ENCODE data around the gene ST6GALNAC2. TPM values are rescaled to one million over a fixed set of nuclear protein-coding genes. Genes with fewer than 3 reads are reported as not detected.

ST6GALNAC2 gene
- total and polyA plus RNA-seq, 10 of the 15 experiments (the other 5 are each of a cell fraction or from before 2014, with no cell fraction given) = 0.08 to 0.41 (median 0.23) TPM; not detected in 6

DNA sequence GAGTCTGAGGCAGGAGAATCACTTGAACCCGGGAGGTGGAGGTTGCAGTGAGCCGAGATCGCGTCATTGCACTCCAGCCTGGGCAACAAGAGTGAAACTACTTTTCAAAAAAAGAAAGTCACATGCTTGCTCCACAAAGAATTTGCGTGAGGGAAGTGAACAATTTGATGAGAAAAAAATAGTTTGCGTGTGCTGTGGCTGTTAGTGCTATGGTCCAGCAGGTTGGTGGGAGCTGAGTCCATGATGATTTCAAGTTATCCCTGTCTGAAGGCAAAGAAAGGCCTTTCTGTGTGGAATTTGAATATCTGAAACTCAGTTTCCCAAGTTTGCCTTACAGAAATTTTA is 24.8 kb downstream of the ST6GALNAC2 start (continued):
- TF ChIP-seq CEBPB (IDR thresholded peaks at IDR 0.05; ENCODE audit: borderline replicate concordance in 1 of 2, low read depth in 2 of 2, low read length in 2 of 2) = no peak
- TF ChIP-seq EP300 (IDR thresholded peaks at IDR 0.05; ENCODE audit: borderline replicate concordance in 1 of 2, control insufficient read depth in 1 of 2, low read depth in 2 of 2, low read length in 2 of 2) = peak in 1 of 2 experiments; percentile 32; a peak in 1 of 4 replicates
- TF ChIP-seq TBL1XR1 (IDR thresholded peaks at IDR 0.05; ENCODE audit: low read depth, low read length) = no peak
- TF ChIP-seq NBN (IDR thresholded peaks at IDR 0.05) = 0 out of 2 replicates have a peak, but pooled peaks have one; percentile 34
- no peak for TF ChIP-seq CHD2 (IDR thresholded peaks at IDR 0.05; ENCODE audit: borderline replicate concordance, low read depth, low read length)
- 0 out of 2 replicates have a peak, but pooled peaks have one; percentile 10 for TF ChIP-seq CREB1 (IDR thresholded peaks at IDR 0.05; ENCODE audit: low read depth)
- no peak for TF ChIP-seq HDAC6 (IDR thresholded peaks at IDR 0.05; ENCODE audit: unreplicated experiment)
- TF ChIP-seq NFXL1 (IDR thresholded peaks at IDR 0.05; ENCODE audit: borderline replicate concordance) = no peak
- no peak for TF ChIP-seq ESRRA (IDR thresholded peaks at IDR 0.05; ENCODE audit: low read length)
- TF ChIP-seq, protein P1, sequence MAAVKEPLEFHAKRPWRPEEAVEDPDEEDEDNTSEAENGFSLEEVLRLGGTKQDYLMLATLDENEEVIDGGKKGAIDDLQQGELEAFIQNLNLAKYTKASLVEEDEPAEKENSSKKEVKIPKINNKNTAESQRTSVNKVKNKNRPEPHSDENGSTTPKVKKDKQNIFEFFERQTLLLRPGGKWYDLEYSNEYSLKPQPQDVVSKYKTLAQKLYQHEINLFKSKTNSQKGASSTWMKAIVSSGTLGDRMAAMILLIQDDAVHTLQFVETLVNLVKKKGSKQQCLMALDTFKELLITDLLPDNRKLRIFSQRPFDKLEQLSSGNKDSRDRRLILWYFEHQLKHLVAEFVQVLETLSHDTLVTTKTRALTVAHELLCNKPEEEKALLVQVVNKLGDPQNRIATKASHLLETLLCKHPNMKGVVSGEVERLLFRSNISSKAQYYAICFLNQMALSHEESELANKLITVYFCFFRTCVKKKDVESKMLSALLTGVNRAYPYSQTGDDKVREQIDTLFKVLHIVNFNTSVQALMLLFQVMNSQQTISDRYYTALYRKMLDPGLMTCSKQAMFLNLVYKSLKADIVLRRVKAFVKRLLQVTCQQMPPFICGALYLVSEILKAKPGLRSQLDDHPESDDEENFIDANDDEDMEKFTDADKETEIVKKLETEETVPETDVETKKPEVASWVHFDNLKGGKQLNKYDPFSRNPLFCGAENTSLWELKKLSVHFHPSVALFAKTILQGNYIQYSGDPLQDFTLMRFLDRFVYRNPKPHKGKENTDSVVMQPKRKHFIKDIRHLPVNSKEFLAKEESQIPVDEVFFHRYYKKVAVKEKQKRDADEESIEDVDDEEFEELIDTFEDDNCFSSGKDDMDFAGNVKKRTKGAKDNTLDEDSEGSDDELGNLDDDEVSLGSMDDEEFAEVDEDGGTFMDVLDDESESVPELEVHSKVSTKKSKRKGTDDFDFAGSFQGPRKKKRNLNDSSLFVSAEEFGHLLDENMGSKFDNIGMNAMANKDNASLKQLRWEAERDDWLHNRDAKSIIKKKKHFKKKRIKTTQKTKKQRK (IDR thresholded peaks at IDR 0.05; ENCODE audit: low read depth, low read length) = no peak
- no peak for TF ChIP-seq WRNIP1 (IDR thresholded peaks at IDR 0.05; ENCODE audit: borderline replicate concordance, low read depth, low read length)
- TF ChIP-seq ATF7 (IDR thresholded peaks at IDR 0.05; ENCODE audit: low read depth) = peak; percentile 25; the same call in 1 of the 2 replicates
- TF ChIP-seq, protein P2, sequence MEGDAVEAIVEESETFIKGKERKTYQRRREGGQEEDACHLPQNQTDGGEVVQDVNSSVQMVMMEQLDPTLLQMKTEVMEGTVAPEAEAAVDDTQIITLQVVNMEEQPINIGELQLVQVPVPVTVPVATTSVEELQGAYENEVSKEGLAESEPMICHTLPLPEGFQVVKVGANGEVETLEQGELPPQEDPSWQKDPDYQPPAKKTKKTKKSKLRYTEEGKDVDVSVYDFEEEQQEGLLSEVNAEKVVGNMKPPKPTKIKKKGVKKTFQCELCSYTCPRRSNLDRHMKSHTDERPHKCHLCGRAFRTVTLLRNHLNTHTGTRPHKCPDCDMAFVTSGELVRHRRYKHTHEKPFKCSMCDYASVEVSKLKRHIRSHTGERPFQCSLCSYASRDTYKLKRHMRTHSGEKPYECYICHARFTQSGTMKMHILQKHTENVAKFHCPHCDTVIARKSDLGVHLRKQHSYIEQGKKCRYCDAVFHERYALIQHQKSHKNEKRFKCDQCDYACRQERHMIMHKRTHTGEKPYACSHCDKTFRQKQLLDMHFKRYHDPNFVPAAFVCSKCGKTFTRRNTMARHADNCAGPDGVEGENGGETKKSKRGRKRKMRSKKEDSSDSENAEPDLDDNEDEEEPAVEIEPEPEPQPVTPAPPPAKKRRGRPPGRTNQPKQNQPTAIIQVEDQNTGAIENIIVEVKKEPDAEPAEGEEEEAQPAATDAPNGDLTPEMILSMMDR (IDR thresholded peaks at IDR 0.05 in 2 of 3, conservative IDR thresholded peaks at IDR 0.05 in 1 of 3; ENCODE audit: control insufficient read depth in 2 of 3, extremely low read depth in 1 of 3, insufficient read depth in 1 of 3, low read depth in 3 of 3, low read length in 3 of 3) = no peak
- TF ChIP-seq SIX5 (IDR thresholded peaks at IDR 0.05; ENCODE audit: low read depth, low read length, severe bottlenecking) = no peak
- TF ChIP-seq, protein P3, sequence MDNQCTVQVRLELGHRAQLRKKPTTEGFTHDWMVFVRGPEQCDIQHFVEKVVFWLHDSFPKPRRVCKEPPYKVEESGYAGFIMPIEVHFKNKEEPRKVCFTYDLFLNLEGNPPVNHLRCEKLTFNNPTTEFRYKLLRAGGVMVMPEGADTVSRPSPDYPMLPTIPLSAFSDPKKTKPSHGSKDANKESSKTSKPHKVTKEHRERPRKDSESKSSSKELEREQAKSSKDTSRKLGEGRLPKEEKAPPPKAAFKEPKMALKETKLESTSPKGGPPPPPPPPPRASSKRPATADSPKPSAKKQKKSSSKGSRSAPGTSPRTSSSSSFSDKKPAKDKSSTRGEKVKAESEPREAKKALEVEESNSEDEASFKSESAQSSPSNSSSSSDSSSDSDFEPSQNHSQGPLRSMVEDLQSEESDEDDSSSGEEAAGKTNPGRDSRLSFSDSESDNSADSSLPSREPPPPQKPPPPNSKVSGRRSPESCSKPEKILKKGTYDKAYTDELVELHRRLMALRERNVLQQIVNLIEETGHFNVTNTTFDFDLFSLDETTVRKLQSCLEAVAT (IDR thresholded peaks at IDR 0.05) = no peak
- no peak for TF ChIP-seq FOXK2 (IDR thresholded peaks at IDR 0.05)
- no peak for TF ChIP-seq MEF2B (IDR thresholded peaks at IDR 0.05; ENCODE audit: partially characterized antibody, poor library complexity, severe bottlenecking)
- no peak for TF ChIP-seq MYC (IDR thresholded peaks at IDR 0.05; ENCODE audit: insufficient read depth, insufficient read length, insufficient replicate concordance, low read length, severe bottlenecking)
- TF ChIP-seq, protein P4, sequence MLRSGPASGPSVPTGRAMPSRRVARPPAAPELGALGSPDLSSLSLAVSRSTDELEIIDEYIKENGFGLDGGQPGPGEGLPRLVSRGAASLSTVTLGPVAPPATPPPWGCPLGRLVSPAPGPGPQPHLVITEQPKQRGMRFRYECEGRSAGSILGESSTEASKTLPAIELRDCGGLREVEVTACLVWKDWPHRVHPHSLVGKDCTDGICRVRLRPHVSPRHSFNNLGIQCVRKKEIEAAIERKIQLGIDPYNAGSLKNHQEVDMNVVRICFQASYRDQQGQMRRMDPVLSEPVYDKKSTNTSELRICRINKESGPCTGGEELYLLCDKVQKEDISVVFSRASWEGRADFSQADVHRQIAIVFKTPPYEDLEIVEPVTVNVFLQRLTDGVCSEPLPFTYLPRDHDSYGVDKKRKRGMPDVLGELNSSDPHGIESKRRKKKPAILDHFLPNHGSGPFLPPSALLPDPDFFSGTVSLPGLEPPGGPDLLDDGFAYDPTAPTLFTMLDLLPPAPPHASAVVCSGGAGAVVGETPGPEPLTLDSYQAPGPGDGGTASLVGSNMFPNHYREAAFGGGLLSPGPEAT (IDR thresholded peaks at IDR 0.05; ENCODE audit: low read depth) = peak; percentile 47
- no peak for TF ChIP-seq MTA2 (IDR thresholded peaks at IDR 0.05; ENCODE audit: low read depth)

Measured in GM12878 (cell line).